Activated CD8-positive, alpha-beta memory T cell treated with anti-CD3 and anti-CD28 coated beads, Interleukin-2, amount 50 U/mL, for 1 hour (primary cell): ENCODE data around the gene PDE4C.

ENCODE experiments used
- DNase-seq: peaks from one replicate; pipeline ENCODE4 v3.0.0-alpha.2; 2020; ENCODE audit errors: extremely low read depth

PDE4C gene

DNA sequence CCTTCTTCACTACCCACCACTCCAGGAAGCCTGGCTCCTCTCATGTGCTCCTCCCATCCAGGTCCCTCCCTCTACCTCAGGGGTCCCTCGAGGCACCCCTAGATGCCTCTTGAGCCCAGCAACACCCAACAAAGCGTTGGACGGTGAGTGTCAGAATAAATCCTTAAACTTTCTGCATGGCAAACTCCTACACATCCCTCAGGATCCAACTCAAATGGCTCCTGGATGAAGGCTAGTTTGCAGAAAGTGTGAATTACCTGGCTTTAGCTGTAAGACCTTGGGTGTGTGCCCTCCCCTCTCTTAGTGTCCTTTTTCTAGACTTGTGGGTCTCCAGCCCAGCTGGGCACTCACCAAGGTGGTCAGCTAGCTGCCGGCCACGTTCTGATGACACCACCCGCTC, 27.9 kb downstream of the PDE4C start:
- no peak for DNase-seq

DNA sequence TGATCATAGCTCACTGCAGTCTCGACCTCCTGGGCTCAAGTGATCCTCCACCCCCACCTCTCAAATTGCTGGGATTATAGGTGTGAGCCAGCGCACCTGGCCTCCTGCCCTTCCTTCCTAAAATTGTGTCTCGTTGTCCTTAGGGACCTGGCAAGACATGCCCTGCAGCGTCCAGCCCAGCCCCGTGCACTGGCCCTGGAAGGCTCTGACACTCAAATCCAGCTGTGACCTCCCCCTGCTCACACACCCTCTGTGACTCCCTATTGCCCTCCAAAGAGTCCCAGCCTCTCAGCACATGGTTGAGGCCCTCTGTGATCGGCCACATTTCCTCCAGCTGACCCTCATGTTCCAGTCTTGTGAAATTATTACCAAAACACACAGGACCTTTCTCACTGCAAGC, 28.3 kb downstream of the PDE4C start:
- DNase-seq: no peak

DNA sequence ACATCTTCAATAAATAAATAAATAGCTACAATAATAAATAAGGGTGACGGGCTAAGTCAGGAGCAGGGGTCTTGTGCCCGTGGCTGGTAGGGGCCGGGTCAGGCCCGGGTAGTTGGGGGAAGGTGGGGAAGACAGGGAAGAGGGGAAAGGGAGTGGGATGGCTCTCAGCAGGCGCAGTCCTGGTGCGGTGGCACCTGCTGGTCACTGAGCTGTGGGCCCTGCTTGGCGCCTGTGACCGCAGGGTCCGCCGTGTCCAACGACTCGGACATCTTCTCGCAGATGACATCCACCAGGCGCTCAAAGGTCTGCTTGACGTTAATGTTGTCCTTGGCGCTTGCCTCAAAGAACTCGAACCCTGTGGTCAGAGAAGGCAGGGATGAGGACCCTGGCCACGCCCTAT, 28.9 kb downstream of the PDE4C start:
- DNase-seq: no peak

DNA sequence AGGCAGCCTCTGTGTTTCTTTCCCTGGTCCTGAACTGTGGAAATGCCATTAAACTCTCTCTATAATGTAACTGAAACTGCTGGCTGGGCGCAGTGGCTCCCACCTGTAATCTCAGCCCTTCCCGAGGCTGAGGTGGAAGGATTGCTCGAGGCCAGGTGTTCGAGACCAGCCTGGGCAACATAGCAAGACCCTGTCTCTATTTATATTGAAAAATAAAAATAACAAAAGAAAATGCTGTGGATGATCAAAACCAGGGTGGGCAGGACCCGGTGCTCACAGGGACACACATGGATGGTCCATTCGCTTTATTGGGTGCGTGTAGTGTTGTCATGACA, 29.8 kb downstream of the PDE4C start:
- no peak for DNase-seq

DNA sequence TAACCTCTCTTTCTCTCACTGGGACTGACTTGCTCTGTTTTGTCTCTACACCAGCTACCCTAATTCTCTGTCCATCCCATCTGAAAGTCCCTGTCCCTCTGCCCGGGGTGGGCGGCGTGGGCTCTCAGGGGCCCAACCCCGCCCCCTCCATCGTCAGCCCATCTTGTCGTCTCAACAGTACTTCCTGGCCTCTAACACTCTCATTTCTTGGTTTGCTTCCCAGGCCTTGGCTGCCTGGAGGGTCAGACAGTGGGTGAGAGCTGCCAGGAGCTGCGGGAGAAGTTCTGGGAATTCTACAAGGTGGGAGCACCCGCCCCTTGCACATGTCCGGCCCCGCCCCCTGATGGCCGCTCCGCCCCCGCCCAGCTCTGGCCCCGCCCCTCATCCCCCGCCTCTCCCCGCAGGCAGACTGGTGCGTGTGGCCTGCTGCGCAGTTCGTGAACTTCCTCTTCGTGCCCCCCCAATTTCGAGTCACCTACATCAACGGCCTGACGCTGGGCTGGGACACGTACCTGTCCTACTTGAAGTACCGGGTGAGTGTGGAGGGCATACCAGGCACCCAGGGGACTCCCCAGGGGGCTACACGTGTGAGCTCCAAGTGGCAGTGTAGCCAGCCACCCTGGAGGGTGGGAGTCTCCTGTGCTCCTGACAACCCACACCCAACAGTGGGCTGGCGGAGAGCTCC, 31.5 kb downstream of the PDE4C start:
- DNase-seq: no peak

DNA sequence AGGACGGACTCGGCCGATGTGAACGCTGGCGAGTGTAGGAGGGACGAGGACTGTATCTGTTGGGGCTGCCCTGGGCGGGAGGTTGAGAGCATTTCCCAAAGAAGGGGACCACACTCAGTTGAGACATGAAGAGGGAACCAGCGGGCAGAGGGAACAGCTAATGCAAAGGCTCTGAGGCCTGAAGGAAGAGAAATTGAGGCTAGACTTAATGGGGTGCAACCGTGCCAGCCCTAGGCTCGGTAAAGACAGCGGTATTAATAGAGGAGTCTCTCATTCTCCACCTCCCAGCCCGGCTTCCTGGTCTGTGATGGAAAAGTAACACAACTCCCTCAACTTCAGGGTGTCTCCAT, 32.1 kb downstream of the PDE4C start:
- no peak for DNase-seq

DNA sequence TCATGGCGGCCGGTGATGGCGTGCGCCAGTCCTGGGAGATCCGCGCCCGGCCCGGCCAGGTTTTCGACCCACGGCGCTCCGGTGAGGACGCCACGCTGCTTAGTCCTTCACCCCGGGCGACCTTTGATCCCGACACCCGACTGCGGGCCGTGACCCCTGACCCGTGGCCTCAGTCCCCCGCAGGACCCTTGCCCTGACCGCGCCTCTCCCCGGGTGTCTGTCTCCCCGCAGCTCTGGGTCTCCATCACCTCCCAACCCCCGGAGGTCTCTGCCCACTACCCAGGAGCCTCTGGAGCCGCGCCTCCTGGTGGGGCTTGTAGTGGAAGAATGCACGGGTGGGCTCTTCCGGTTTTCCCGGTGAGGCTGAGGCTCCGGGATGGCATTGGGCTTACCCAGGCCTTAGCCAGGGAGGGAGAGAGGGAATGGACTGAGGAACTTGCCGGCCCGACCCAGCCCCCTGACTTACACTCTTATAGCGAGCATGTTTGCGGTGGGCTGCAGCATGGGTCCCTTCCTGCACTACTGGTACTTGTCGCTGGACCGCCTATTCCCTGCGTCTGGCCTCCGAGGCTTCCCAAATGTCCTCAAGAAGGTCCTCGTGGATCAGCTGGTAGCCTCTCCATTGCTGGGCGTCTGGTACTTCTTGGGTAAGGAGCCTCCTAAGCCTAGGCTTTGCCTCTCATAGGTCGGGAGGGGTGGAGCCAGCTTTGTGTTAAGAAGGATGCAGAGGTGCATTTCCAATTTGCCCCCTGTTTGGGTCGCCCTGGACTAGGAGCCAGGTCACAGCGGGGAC, 32.7 kb downstream of the PDE4C start:
- no peak for DNase-seq

DNA sequence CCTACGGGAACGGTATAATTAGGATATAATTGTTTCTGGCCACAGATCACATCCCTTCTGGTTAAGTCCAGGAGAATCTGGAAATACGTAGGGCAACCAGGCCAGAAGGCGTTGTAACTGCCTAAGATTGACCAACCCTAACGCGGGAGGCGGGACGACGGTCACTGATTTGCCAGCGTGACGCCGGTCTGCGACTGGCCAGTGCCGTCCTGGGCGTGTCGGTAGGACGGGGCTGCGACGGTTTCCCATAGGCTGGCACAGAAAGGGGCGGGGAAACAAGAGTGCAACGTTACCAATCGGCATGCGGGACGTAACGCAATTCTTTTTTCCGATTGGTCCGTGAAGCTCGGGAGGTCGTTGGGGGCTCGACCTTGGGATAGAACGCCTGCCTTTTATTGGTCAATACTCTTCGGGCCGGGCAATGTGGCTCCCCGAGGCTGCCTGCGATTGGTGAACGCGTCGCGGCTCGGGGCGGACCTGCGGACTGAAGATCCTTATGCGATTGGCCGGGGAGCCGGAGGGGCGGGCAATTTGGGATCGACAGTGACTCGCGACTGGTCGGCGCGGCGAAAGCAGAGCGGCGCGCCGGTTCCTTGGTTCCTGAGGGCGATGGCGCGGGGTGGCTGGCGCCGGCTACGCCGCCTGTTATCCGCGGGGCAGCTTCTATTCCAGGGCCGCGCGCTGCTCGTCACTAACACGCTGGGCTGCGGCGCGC, 33.4 kb downstream of the PDE4C start, which contains the start of gene MPV17L2:
Gene MPV17L2 (plus strand): TSS at position 546 of the 715 bp plus-strand sequence. CDS start 64 bp downstream, at position 610.
- DNase-seq: peak; percentile 98

DNA sequence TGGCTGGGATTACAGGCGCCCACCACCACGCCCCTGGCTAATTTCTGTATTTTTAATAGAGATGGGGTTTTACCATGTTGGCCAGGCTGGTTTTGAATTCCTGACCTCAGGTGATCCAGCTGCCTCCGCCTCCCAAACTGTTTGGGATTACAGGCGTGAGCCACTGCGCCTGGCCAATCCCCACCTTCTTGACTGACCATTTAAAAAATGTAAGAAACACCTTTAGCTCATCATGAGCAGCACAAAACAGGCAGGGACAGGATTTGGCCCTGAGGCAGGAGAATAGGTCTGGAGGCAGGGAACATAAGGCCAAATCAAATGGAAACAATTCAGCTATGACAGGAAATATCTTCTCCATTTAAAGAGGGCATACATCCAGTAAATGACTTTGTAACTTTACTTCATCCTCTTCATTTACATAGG, 34.6 kb downstream of the PDE4C start:
- DNase-seq: no peak

DNA sequence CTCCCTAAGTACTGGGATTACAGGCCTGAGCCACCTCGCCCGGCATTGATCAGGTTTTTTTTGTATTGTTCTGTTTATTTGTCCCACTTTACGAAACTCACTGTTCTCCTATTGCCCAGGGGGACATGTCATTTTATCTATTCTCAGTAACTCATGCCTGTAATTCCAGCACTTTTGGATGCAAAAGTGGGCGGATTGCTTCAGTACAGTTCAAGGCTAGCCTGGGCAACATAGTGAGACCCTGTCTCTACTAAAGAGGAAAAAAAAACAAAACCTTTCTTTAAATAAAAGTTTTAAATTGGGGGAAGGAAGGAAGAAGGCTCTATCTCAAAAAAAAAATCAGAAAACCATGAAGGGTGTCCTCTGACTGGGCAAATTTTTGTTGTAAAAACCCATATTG, 36.0 kb downstream of the PDE4C start:
- no peak for DNase-seq

DNA sequence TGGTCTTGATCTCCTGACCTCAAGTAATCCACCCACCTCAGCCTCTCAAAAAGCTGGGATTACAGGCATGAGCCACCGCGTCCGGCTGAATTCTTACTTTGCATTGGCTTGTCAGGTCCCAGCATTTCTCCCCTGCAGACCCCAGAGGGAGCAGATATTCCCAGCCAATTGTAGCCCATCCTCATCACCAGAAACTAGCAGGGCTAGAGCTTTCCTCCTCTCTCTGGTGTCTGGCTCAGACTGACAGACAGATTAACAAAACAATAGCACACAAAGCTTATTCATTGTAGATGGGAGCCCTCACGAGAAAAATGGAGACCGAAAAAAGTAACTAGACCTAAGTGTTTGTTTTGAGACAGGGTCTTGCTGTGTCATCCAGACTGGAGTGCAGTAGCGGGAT, 40.7 kb downstream of the PDE4C start:
- no peak for DNase-seq

DNA sequence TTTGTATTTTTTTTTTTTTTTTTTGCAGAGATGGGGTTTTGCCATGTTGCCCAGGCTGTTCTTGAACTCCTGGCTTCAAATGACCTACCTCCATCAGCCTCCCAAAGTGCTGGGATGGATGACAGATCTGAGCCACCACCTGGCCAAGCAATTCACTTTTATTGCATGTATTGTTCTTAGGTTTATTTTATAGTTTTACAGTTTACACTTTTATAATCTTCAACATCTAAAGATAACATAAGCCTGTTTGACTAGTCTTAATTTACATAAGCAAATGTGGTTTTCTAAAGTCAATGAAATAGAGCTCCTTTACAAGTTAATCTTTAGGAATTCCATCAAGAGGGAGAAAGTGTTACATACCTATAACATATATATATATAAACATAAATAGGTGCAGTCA, 42.7 kb downstream of the PDE4C start:
- no peak for DNase-seq

DNA sequence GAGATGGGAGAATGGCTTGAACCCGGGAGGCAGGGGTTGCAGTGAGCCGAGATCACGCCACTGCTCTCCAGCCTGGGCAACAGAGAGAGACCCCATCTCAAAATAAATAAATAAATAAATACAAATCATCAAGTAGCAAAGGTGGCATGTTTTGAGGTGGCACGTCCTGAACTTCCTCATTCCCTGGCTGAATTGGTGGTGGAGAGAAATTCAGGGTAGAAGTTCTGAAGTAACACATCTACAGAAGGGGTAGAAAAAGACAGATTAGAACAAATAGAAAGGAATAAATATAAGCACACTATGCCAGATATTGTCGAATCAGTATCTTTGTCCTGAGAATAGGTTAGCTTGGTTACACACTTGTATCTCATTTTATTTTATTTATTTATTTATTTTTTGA, 46.3 kb downstream of the PDE4C start:
- no peak for DNase-seq

DNA sequence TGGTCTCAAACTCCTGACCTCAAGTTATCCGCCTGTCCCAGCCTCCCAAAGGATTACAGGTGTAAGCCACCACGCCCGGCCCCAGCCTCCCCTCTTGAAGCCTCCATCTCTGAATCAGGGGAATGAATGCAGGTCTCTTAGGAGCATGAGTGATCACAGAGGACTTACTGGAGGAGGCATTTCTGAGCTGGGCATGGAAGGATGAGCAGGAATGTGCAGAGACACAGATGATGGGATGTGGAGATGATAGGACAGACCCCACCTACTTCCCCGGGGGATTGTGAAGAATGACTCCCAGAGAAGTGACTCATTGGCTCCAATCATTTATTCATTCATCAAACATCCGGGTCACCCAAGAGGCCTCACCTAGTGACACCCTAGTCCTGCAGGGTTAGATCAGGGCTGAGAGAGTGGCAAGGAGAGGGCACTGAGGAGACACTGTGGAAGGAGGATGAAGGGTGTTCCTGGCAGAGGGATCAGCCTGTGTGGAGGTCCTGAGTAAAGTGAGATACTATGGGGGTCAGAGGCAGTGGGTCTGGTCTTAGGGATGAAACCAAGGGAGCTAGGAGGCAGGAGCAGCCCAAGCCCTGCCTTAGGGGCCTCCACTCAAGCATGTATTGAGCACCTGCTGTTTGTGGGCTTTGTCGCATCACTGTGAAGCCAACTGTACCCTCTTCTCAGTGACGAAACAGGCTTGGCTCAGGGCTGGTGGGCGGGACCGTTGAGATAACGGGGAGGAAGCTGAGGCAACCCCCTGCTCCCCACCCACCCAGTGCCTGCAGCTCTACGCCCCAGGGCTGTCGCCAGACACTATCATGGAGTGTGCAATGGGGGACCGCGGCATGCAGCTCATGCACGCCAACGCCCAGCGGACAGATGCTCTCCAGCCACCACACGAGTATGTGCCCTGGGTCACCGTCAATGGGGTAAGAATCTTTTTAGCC, 49.6 kb downstream of the PDE4C start:
- no peak for DNase-seq

DNA sequence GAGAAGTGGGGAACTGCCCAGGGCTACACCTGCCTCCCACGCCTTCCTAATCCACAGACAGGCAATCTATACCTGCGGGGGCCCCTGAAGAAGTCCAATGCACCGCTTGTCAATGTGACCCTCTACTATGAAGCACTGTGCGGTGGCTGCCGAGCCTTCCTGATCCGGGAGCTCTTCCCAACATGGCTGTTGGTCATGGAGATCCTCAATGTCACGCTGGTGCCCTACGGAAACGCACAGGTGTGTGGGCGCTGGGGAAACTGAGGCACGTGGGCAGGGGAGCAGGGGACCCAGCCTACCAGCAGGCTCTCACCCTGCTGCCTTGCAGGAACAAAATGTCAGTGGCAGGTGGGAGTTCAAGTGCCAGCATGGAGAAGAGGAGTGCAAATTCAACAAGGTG, 51.3 kb downstream of the PDE4C start:
- no peak for DNase-seq
